GM18861 (cell line): ENCODE measurements around the gene PEX5L.
"Not testable (repeated sequence)": the region's sequence is repeated elsewhere in the genome, so short reads cannot be mapped to it uniquely, and the experiment has no call there.

Experiments used
- ATAC-seq: cut with Tn5 transposase; IDR thresholded peaks from one replicate; pipeline ENCODE4 v1.9.1; 2021; ENCODE audit not compliant: unreplicated experiment

Gene PEX5L

GRCh38 chr3:180011927-180012326, 24.8 kb downstream of the PEX5L start:
- no peak for ATAC-seq

GRCh38 chr3:180008318-180008717, 28.4 kb downstream of the PEX5L start:
- ATAC-seq: not testable (repeated sequence)

GRCh38 chr3:180004542-180004941, 32.2 kb downstream of the PEX5L start:
- no peak for ATAC-seq

GRCh38 chr3:180002006-180002405, 34.7 kb downstream of the PEX5L start:
- no peak for ATAC-seq

GRCh38 chr3:180000500-180000899, 36.2 kb downstream of the PEX5L start:
- no peak for ATAC-seq

GRCh38 chr3:179995406-179995805, 41.3 kb downstream of the PEX5L start:
- ATAC-seq: no peak

GRCh38 chr3:179991883-179992282, 44.9 kb downstream of the PEX5L start:
- no peak for ATAC-seq

- ATAC-seq: no peak
Observed at GRCh38 chr3:179991104-179991503, 45.6 kb downstream of the PEX5L start.

- no peak for ATAC-seq
Observed at GRCh38 chr3:179981646-179982045, 55.1 kb downstream of the PEX5L start.

GRCh38 chr3:179977356-179977755, 59.4 kb downstream of the PEX5L start:
- ATAC-seq: no peak

GRCh38 chr3:179973931-179974361, 62.8 kb downstream of the PEX5L start:
- ATAC-seq: no peak

- no peak for ATAC-seq
Observed at GRCh38 chr3:179972881-179973423, 63.8 kb downstream of the PEX5L start.

GRCh38 chr3:179971280-179971679, 65.5 kb downstream of the PEX5L start:
- ATAC-seq: no peak

GRCh38 chr3:179970746-179971145, 66.0 kb downstream of the PEX5L start:
- no peak for ATAC-seq

- peak; percentile 33 for ATAC-seq
Observed at GRCh38 chr3:179969525-179969924, 67.2 kb downstream of the PEX5L start.

GRCh38 chr3:179967622-179968021, 69.1 kb downstream of the PEX5L start:
- peak; percentile 85 for ATAC-seq

GRCh38 chr3:179964890-179965289, 71.8 kb downstream of the PEX5L start:
- no peak for ATAC-seq

- no peak for ATAC-seq
Observed at GRCh38 chr3:179962629-179963387, 73.9 kb downstream of the PEX5L start.

- ATAC-seq: peak; percentile 65
Observed at GRCh38 chr3:179961703-179962078, 75.0 kb downstream of the PEX5L start.

GRCh38 chr3:179961071-179961702, 75.5 kb downstream of the PEX5L start:
- peak; percentile 17 for ATAC-seq

GRCh38 chr3:179958759-179959158, 78.0 kb downstream of the PEX5L start:
- ATAC-seq: no peak

GRCh38 chr3:179958143-179958542, 78.6 kb downstream of the PEX5L start:
- no peak for ATAC-seq
